Stimulated activated naive CD8-positive, alpha-beta T cell treated with anti-CD3 and anti-CD28 coated beads, Interleukin-15, Interleukin-2, amounts not matched to agents 100 ng/mL and 50 ng/mL, for 24 hours (primary cell): Measurements from ENCODE around the gene HYAL1.
A peak's percentile ranks its signal among the peaks of the same experiment; 100 is the strongest.
"Not testable (repeated sequence)": the region's sequence is repeated elsewhere in the genome, so short reads cannot be mapped to it uniquely, and the experiment has no call there.

Experiments
- H3K27ac Mint-ChIP-seq: one replicate; pipeline ENCODE4 v1.8.0; 2021; ENCODE audit warnings: mild to moderate bottlenecking, mixed read lengths
- H3K27me3 Mint-ChIP-seq: one replicate; pipeline ENCODE4 v1.8.0; 2021; ENCODE audit warnings: mixed read lengths
- H3K36me3 Mint-ChIP-seq: one replicate; pipeline ENCODE4 v1.8.0; 2021; ENCODE audit warnings: low read depth, mixed read lengths
- H3K4me1 Mint-ChIP-seq: one replicate; pipeline ENCODE4 v1.8.0; 2021; ENCODE audit warnings: low read depth, mixed read lengths
- H3K4me3 Mint-ChIP-seq: one replicate; pipeline ENCODE4 v1.8.0; 2021; ENCODE audit warnings: mild to moderate bottlenecking, mixed read lengths
- H3K9me3 Mint-ChIP-seq: one replicate; pipeline ENCODE4 v1.8.0; 2021; ENCODE audit warnings: mixed read lengths

Gene HYAL1

GRCh38 chr3:50268703-50269451 is 34.5 kb downstream of the HYAL1 start, which contains the start of gene SEMA3B:
SEMA3B (plus strand) TSS chr3:50269147; CDS start chr3:50269241, 94 bp downstream.
- Mint-ChIP-seq H3K9me3 (no peaks in the 10 kb centered on the region), H3K4me3 (no peak within 1 kb of the TSS), H3K27me3 (peaks cover 23% of the 10 kb centered on the region), H3K27ac (no peak within 1 kb of the TSS), H3K36me3 (no peaks in the 10 kb centered on the region), H3K4me1 (peaks cover 7% of the 10 kb centered on the region)

GRCh38 chr3:50268276-50268675 is 35.1 kb downstream of the HYAL1 start:
- Mint-ChIP-seq H3K27ac (no peak overlapping the region), H3K9me3 (no peaks in the 10 kb centered on the region), H3K4me1 (peaks cover 5% of the 10 kb centered on the region), H3K36me3 (no peaks in the 10 kb centered on the region), H3K27me3 (peaks cover 21% of the 10 kb centered on the region), H3K4me3 (no peak overlapping the region)

- H3K4me3 Mint-ChIP-seq, result no peak overlapping the region
- H3K4me1 Mint-ChIP-seq, result no peaks in the 10 kb centered on the region
- H3K36me3 Mint-ChIP-seq, result no peaks in the 10 kb centered on the region
- H3K27ac Mint-ChIP-seq, result no peak overlapping the region
- H3K27me3 Mint-ChIP-seq, result peaks cover 16% of the 10 kb centered on the region
- no peaks in the 10 kb centered on the region for H3K9me3 Mint-ChIP-seq
Measured at GRCh38 chr3:50267280-50267913, 36.0 kb downstream of the HYAL1 start.

GRCh38 chr3:50266836-50267235 is 36.5 kb downstream of the HYAL1 start:
- Mint-ChIP-seq H3K9me3 (no peaks in the 10 kb centered on the region), H3K27ac (no peak overlapping the region), H3K4me1 (no peaks in the 10 kb centered on the region), H3K36me3 (no peaks in the 10 kb centered on the region), H3K27me3 (peaks cover 16% of the 10 kb centered on the region), H3K4me3 (no peak overlapping the region)

- no peaks in the 10 kb centered on the region for H3K9me3 Mint-ChIP-seq
Measured at GRCh38 chr3:50266017-50266416, 37.4 kb downstream of the HYAL1 start.

GRCh38 chr3:50265571-50265970 is 37.8 kb downstream of the HYAL1 start:
- Mint-ChIP-seq H3K4me1 (no peaks in the 10 kb centered on the region), H3K27ac (no peak overlapping the region), H3K36me3 (no peaks in the 10 kb centered on the region)

More at GRCh38 chr3:50266017-50266416, 37.4 kb downstream of the HYAL1 start:
- Mint-ChIP-seq H3K4me1 (no peaks in the 10 kb centered on the region), H3K36me3 (no peaks in the 10 kb centered on the region), H3K27ac (no peak overlapping the region), H3K27me3 (peaks cover 16% of the 10 kb centered on the region), H3K4me3 (no peak overlapping the region)

GRCh38 chr3:50264964-50265485 is 38.3 kb downstream of the HYAL1 start:
- Mint-ChIP-seq H3K4me3 (no peak overlapping the region), H3K27me3 (peaks cover 16% of the 10 kb centered on the region), H3K9me3 (no peaks in the 10 kb centered on the region), H3K36me3 (no peaks in the 10 kb centered on the region), H3K4me1 (no peaks in the 10 kb centered on the region), H3K27ac (no peak overlapping the region)

More at GRCh38 chr3:50265571-50265970, 37.8 kb downstream of the HYAL1 start:
- no peaks in the 10 kb centered on the region for H3K9me3 Mint-ChIP-seq
- H3K4me3 Mint-ChIP-seq, result no peak overlapping the region
- peaks cover 16% of the 10 kb centered on the region for H3K27me3 Mint-ChIP-seq

- no peaks in the 10 kb centered on the region for H3K9me3 Mint-ChIP-seq
Measured at GRCh38 chr3:50264383-50264963, 38.9 kb downstream of the HYAL1 start.

GRCh38 chr3:50263478-50264382 is 39.6 kb downstream of the HYAL1 start:
- Mint-ChIP-seq H3K9me3 (no peaks in the 10 kb centered on the region), H3K4me3 (no peak overlapping the region), H3K27ac (no peak overlapping the region), H3K36me3 (no peaks in the 10 kb centered on the region), H3K4me1 (peaks cover 4% of the 10 kb centered on the region), H3K27me3 (peaks cover 15% of the 10 kb centered on the region)

More at GRCh38 chr3:50264383-50264963, 38.9 kb downstream of the HYAL1 start:
- no peak overlapping the region for H3K4me3 Mint-ChIP-seq
- no peak overlapping the region for H3K27ac Mint-ChIP-seq
- H3K4me1 Mint-ChIP-seq, result peaks cover 4% of the 10 kb centered on the region
- H3K27me3 Mint-ChIP-seq, result peaks cover 16% of the 10 kb centered on the region
- H3K36me3 Mint-ChIP-seq, result no peaks in the 10 kb centered on the region

GRCh38 chr3:50262778-50263177 is 40.6 kb downstream of the HYAL1 start:
- Mint-ChIP-seq H3K27me3 (peaks cover 5% of the 10 kb centered on the region), H3K4me1 (peaks cover 4% of the 10 kb centered on the region), H3K9me3 (no peaks in the 10 kb centered on the region), H3K36me3 (no peaks in the 10 kb centered on the region), H3K27ac (no peak overlapping the region), H3K4me3 (no peak overlapping the region)

- not testable (repeated sequence) for H3K36me3 Mint-ChIP-seq, H3K4me3 Mint-ChIP-seq, H3K27me3 Mint-ChIP-seq, H3K27ac Mint-ChIP-seq, H3K9me3 Mint-ChIP-seq, H3K4me1 Mint-ChIP-seq
Measured at GRCh38 chr3:50262200-50262599, 41.2 kb downstream of the HYAL1 start.

GRCh38 chr3:50261505-50261904 is 41.9 kb downstream of the HYAL1 start:
- Mint-ChIP-seq H3K36me3 (peaks cover 11% of the 10 kb centered on the region), H3K9me3 (no peaks in the 10 kb centered on the region), H3K27ac (no peak overlapping the region), H3K27me3 (peaks cover 5% of the 10 kb centered on the region), H3K4me1 (peaks cover 4% of the 10 kb centered on the region), H3K4me3 (no peak overlapping the region)

- Mint-ChIP-seq H3K36me3 (peaks cover 14% of the 10 kb centered on the region), H3K27ac (no peak overlapping the region), H3K4me3 (peak overlapping the region; percentile 56)
Measured at GRCh38 chr3:50260942-50261441, 42.4 kb downstream of the HYAL1 start.

More at GRCh38 chr3:50260942-50261441, 42.4 kb downstream of the HYAL1 start:
- H3K9me3 Mint-ChIP-seq, result no peaks in the 10 kb centered on the region
- H3K4me1 Mint-ChIP-seq, result peaks cover 4% of the 10 kb centered on the region
- H3K27me3 Mint-ChIP-seq, result peaks cover 5% of the 10 kb centered on the region
